ENCODE data around the gene CBR3. TPM values are rescaled to one million over a fixed set of nuclear protein-coding genes. Genes with fewer than 3 reads are reported as not detected.

Gene CBR3
- total and polyA plus RNA-seq, 2 of the 4 experiments (the other 2 are of a cell fraction), result 13.4 to 15.4 TPM

GRCh38 chr21:36087362-36088138 is 47.3 kb upstream of the CBR3 start (continued):
- TF ChIP-seq CTCF (conservative IDR thresholded peaks at IDR 0.05; ENCODE audit: low read depth, low read length) (no peak), SMC3 (IDR thresholded peaks at IDR 0.05; ENCODE audit: low read depth, low read length) (no peak)

- DNase-seq, result no peak
- H4K8ac ChIP-seq (ENCODE audit: low read depth in 2 of 2, low read length in 2 of 2), result no peak overlapping the region
- peaks cover 11% of the 10 kb centered on the region for H3K9me3 ChIP-seq (ENCODE audit: control insufficient read depth, insufficient read depth, low read length)
- H3K56ac ChIP-seq (ENCODE audit: extremely low read depth, insufficient read depth, low read length), result no peak overlapping the region
- no peak overlapping the region for H3K14ac ChIP-seq (replicated peaks; ENCODE audit: low read depth, low read length)
- no peak for ATAC-seq (ENCODE audit: low read depth)
- no peak overlapping the region for H2AK5ac ChIP-seq (ENCODE audit: low read depth, low read length)
- H3K4ac ChIP-seq (ENCODE audit: low read depth, low read length), result no peak overlapping the region
- peaks cover 5% of the 10 kb centered on the region for H3K4me1 ChIP-seq (ENCODE audit: control insufficient read depth, insufficient read depth, low read length)
- H4K5ac ChIP-seq (ENCODE audit: low read depth, low read length), result no peak overlapping the region
- no peak overlapping the region for H4K91ac ChIP-seq (ENCODE audit: insufficient read depth, low read depth, low read length)
- in situ Hi-C loops (cut with MboI; ENCODE audit: low sequenced_read_pairs) (no loop called here), dilution Hi-C loops (cut with HindIII; ENCODE audit: low sequenced_read_pairs, unreplicated experiment) (no loop called here), intact Hi-C loops (cut with micrococcal nuclease) (no loop called here)
- H2BK15ac ChIP-seq (ENCODE audit: low read depth, low read length), result no peak overlapping the region
- H2BK5ac ChIP-seq (ENCODE audit: low read depth, low read length, poor library complexity, severe bottlenecking), result no peak overlapping the region
- no peak overlapping the region for H3K27ac ChIP-seq (ENCODE audit: insufficient read depth, low read length)
- no peak overlapping the region for H2BK120ac ChIP-seq (ENCODE audit: low read depth, low read length)
- no peak overlapping the region for H3K9ac ChIP-seq (ENCODE audit: low read depth, low read length)
- H3K27me3 ChIP-seq (ENCODE audit: control insufficient read depth, insufficient read depth, low read length), result peaks cover 4% of the 10 kb centered on the region; the same call in 1 of the 2 replicates
- H2AK9ac ChIP-seq (replicated peaks; ENCODE audit: low read depth, low read length, poor library complexity), result no peak overlapping the region
- peaks cover 4% of the 10 kb centered on the region; the same call in 1 of the 2 replicates for H3K9me1 ChIP-seq (ENCODE audit: insufficient read depth, low read length)
- POLR2A ChIA-PET (ENCODE audit: unreplicated experiment), result no interaction called here
- no peak overlapping the region for H2BK20ac ChIP-seq (ENCODE audit: low read depth, low read length)
- no peak overlapping the region for H3K4me2 ChIP-seq (ENCODE audit: low read depth, low read length)
- no peak overlapping the region for H3K4me3 ChIP-seq (ENCODE audit: insufficient read depth, low read depth, low read length)
- CTCF ChIA-PET, result interaction anchor here (2.2 kb wide), 1 partner anchor 23 kb away, joined by 6 read pairs; no protein-coding TSS in a partner anchor
- no peak overlapping the region for H2AFZ ChIP-seq (replicated peaks; ENCODE audit: low read length, poor library complexity)
- BruUV-seq (replicated peaks), result no TSS peak
- WGBS, 2 experiments (ENCODE audit: extremely low coverage in 2 of 2, insufficient read length in 1 of 2), result no CpG with 5 or more reads among the region's 3 CpGs
- no peaks in the 10 kb centered on the region for H3K36me3 ChIP-seq (ENCODE audit: control insufficient read depth, insufficient read depth, low read length)
- no peaks in the 10 kb centered on the region for H3K79me1 ChIP-seq (ENCODE audit: low read depth in 1 of 2, low read length in 2 of 2)
- no peak overlapping the region for H3K23ac ChIP-seq (ENCODE audit: low read depth, low read length)
- no peak overlapping the region for H3K18ac ChIP-seq (ENCODE audit: low read depth, low read length)
- H4K20me1 ChIP-seq (ENCODE audit: insufficient read depth, low read length), result no peaks in the 10 kb centered on the region
- TF ChIP-seq SMC3 (IDR thresholded peaks at IDR 0.05; ENCODE audit: low read depth, low read length) (no peak), MAZ (IDR thresholded peaks at IDR 0.05; ENCODE audit: borderline replicate concordance, low read depth, low read length) (no peak), MAFK (IDR thresholded peaks at IDR 0.05; ENCODE audit: low read depth, low read length) (no peak), POLR2A (IDR thresholded peaks at IDR 0.05; ENCODE audit: low read depth, low read length) (no peak), USF2 (IDR thresholded peaks at IDR 0.05; ENCODE audit: low read depth, low read length) (no peak), FOS (IDR thresholded peaks at IDR 0.05; ENCODE audit: low read depth, low read length) (no peak), RFX5 (IDR thresholded peaks at IDR 0.05; ENCODE audit: low read depth, low read length) (no peak), BHLHE40 (IDR thresholded peaks at IDR 0.05; ENCODE audit: low read depth, low read length) (no peak), RCOR1 (IDR thresholded peaks at IDR 0.05; ENCODE audit: insufficient replicate concordance, low read length) (no peak), ELK1 (IDR thresholded peaks at IDR 0.05; ENCODE audit: borderline replicate concordance, low read depth, low read length) (no peak), CHD1 (IDR thresholded peaks at IDR 0.05; ENCODE audit: low read depth, low read length) (no peak), CEBPB (IDR thresholded peaks at IDR 0.05; ENCODE audit: low read depth, low read length) (no peak)
Observed at GRCh38 chr21:36089946-36090345, 44.9 kb upstream of the CBR3 start.
